Cortex of kidney (tissue), 1 donor: ENCODE results near the gene SUGCT.

Source experiments
- DNase-seq: peaks from one replicate; lab custom pipeline; 2025; lab: John Stamatoyannopoulos, UW

The SUGCT gene

DNA sequence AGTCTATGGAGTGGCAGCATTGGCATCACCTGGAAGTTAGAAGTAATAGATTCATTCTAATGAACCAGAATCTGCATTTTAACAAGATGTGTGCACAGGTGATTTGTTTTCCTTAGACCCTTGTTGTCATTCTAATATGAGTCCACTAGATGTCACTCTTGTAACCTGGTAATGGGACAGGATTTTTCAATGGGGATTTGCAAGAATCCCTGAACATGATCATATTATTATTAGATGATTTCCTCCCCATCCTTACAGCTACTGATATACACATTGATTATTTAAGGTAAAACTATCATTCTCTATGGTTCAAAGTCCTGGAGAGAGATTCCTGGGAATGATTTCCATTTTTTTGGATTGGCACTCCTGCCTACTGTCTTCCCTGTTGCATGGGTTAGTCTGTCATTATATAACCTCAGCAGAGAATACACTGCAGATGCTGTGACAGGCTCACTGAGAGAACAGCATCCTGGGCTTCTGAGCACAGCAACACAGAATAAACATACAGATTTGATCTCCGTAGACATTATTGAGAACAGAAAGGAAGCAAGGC is 194.9 kb downstream of the SUGCT start:
- no peak for DNase-seq

DNA sequence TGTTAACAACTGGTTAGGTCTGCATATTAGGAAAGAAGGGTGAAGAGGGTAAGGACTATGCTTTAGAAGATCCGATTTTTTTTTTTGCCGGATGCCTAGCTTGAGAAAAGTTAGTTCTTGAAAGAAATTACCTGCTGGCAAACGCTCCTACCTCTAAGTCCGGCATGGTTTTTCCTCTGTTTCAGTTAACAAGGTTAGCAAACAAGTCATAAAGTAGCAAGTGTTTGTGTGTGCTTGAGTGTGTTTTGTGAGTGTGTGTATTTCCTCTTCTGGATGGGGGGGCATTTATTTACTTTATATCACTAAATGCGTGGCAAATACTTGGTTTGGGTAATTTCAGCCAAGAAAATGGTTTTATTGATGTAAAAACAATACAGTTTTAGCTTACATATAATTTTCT is 195.6 kb downstream of the SUGCT start:
- DNase-seq = no peak

DNA sequence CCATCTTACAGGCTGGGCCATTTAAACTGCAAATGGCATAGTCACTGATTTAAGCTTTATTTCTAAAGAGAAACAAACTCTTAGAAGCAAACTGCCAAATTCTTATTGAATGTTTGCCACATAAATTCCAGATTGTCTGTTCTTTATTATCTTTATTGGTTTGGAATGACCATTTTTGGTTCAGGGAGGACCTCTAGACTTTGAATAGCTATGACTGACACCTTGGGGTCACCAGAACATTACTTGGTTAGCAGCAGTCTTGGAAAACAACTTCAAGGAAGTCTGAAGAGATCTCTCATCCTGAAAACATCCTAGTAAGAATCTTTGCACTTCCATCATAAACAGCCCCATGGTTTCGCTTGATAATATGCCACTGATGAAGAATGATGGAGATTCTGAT is 197.1 kb downstream of the SUGCT start:
- DNase-seq = no peak

DNA sequence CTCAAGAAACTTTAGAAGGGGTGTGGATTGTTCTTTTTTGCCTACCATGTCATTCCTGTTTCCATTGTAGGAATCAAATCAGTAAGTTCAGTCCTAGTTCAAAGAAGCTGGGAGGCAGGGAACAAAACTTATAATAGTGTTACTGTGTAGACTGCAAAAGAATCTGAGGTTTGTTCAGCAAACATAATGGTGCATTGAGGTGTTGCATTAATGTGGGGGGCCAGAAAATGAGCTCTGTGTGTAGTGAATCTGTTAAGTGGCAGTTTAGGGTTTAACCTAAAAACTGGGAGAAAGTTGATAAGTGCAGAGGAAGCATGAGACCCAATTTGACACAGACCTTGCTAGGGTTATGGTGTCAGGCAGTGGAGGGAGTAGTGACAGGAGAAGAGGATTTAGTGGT is 197.7 kb downstream of the SUGCT start:
- DNase-seq = no peak

DNA sequence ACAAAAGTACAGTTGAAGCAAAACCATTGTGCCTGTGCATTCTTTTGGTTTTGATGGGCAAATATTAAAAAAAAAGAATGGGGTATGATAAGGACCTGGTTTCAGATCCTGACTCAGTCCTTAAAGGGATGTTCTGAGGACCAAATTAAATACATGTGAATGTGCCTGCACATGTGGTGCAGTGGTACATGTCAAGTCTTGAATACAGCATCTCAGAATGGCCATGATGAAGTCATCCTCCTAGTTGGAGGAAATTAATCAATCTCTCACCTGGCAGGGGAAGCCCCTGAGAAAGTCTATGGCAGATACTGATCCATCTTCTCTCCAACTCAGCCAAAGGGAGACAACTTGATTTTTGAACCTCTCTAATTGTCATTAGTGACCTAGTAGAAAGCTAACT is 207.0 kb downstream of the SUGCT start:
- DNase-seq = no peak

DNA sequence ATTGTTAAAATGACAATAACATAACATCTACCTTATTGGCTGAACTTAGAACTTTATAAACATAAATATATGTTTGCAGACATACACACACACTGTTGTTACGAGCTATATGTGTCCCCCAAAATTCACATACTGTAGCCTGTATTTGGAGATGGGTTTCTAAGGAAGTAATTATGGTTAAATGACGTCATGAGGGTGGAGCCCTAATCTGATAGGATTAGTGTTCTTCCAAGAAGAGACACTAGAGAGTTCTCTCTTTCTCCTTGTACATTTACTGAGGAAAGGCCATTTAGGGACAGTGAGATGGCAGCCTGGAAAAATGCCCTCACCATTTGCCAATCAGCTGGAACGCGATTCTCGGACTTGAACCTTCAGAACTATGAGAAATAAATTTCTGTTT is 211.7 kb downstream of the SUGCT start:
- no peak for DNase-seq

DNA sequence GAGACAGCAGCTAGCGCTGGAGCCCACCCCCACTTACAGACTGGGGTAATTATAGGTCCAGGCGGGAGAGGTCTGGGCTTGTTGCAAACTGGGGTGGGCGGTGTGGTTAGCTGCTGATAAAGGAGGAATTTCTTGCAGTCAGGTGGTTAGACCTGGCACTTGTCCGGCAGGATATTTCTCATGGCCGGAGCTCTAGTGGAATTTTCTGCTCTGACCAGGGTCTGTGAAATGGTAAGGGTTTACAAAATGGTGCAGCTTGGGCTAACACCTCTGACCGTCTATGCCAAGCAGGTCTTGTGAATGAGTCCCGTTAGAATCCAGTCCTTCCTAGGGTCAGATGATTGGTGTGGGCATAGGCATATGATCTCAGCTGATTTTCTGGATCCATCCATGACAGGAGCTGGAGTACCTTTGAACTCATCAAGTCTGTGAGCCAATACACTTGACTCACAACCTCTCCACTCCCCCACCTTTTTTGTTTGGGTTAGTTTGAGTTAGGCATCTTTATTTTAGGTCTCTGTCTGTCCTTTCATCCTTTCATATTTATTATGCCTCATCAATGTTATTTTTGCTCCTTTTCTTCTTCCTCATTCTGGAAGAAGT is 213.4 kb downstream of the SUGCT start:
- no peak for DNase-seq

DNA sequence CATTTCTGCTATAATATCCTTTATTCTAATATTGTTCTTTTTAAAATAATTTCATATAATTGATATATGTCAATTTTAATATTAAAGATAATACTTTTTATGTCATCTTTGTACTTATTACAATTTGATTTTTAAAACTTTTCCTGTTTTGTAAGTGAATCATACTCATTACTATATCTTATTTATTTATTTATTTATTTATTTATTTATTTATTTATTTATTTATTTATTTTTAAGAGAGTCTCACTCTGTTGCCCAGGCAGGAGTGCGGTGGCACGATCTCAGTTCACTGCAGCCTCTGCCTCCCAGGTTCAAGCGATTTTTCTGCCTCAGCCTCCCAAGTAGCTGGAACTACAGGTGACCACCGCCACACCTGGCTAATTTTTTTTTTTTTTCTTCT is 215.3 kb downstream of the SUGCT start:
- no peak for DNase-seq

DNA sequence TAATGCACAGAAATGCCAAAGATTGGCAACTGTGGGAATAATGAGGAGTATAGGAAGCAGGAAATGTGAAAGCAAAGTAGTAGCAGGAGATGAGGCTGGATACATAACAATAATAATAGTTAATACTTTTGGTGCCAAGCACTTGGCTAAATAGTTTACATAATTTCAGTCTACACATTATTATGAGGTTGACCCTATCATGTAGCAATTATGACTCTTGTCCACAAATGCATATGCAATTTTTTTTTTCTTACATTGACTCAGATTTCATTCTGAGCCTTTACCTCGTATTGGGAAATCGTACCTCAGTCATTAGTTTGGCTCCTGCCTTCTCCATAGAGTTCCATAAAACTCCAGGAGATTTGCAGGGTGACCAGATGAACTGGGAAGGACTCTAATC is 219.9 kb downstream of the SUGCT start:
- DNase-seq = no peak

DNA sequence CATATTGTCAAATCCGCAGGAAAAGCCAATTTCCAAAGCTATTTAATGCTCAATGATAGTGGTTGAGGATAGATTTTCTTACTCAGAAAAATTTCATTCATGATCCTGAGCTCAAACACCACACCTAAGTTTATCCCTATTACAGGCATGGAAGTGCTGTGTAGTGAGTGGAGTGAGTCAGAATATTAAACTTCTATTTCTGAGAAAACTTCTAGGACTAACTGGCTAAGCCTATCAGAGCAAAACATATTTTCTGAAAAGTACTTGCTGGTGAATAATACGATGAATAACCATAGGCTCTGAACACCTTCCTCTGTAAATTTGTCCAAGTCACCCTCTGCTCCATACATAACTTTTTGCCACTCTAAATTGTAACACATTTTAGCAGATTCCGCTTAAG is 221.5 kb downstream of the SUGCT start:
- DNase-seq = no peak

DNA sequence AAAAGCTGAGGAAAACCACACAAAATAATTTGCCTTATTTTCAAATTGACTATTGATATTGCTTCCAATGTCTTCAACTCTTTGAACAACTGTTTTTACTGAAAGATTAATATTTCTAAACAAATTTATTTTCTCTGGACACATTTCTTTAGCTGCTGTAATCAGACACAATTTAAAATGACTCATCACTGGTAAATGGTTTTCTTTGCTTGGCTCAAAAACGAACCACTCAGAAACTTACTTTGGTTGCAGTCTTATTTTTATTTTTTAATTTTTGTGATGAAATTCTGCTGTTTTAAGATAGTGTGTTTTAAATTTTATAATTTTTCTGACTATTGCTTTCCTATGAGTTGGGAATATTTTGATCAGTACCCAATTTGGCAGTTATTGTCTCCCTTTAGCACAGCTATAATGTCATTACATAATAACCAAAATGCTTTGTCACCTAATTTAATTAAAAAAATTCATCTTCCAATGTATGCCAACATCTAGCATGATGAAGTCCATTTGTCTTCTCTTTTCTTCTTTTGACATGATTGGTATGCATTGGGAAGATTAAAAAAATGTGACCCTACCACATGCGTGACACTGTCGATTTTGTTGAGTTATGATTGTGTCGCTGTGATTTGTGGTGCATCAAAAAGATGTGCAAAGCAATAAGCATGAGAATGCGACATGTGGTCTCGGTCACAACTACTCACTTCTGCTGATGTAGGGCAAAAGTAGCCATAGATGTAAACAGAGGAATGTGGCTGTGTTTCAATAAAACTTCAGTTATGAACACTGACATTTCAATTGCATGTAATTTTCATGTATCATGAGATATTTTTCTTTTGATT is 222.3 kb downstream of the SUGCT start:
- no peak for DNase-seq

DNA sequence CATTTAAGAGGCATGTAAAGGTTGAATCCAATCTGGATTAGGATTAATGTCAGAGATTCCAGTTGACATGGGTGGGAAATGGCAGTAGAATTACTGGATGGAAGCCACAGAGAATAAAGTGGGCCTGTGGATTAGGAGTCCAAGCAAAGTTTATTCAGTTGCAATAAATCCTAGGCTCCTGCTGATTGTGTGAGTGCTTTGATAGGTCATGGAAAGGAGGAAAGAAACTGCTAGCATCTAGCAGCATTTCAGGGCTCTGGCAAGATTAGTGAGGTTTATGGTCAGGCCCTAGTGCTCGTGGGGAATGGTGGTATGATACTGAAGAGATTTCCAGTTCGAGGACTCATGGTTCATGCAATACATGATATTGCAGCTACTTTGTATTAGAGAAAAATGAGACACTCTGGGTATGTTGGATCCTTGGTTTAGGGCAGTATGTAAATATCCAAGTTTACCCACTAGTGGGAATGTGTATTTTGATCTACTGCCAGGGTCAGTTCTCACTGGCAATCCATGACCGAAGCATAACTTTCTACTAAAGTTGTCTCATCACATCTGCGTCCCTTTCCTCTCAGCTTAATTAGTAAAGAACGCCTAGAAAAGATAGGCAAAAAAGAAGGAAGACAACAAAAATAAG is 235.0 kb downstream of the SUGCT start:
- no peak for DNase-seq

DNA sequence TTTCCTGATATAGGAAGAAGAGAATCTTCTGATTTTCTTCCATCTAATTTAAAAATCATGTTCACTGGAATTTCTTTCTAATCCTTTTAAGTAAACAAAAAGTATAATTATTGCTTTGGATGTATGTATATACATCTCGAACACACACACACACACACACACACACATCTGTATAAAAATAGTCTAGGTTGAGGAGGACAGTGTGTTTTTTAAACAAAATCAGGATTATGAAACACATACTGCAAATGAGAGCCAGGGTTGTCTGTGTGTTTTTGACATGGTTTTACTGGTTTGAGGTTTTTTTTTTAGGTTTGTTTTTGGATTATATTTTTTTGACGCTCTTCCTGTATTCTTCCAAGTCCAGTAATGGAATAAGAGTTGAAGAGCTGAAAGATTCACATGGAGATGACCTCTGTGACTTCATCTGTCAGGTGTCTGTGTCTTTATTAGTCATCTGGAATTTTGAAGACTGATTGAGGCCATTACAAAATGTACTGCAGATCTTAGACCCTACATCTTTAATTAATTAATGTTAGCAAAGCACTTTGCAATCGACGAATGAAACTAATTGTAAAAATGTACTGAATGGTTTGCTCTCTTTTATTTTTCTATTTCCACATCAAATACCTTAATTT is 237.1 kb downstream of the SUGCT start:
- DNase-seq = no peak

DNA sequence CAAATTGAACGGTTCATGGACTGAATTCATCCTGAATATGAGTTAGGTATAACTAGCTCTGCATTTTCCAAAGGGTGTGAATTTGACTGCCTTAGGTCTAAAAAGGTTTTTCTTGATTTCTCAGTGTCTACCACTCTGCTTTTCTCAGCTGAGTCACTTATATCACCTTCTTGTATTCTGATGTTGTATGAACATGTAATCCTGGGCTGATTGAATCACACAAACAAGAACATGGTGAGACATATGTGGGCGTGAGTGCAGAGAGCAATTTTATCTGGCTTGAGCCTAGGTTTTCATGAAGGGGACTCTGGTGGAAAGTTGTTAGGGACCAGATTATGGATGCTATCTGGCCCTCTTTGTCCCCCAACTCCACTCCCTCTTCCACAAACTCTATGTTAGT is 239.8 kb downstream of the SUGCT start:
- no peak for DNase-seq

DNA sequence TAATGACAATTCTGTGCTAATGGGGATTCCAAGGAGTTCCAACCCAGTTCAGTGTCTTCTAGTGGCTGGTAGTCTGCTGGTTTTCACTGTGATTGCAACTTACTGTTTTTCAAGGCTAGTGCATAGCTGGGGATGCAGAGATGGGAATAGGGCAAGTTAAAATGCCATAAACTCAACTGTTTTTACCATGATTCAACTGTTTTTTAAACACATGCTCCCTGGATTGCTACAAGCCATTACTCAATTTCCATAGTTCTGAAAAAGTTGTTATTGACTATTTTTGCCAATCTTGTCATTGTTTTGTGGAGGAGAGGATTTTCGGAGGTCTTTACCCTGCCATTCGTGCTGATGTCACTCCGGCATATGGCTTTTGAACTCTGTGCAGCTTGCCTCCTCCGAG is 245.3 kb downstream of the SUGCT start:
- DNase-seq = no peak

DNA sequence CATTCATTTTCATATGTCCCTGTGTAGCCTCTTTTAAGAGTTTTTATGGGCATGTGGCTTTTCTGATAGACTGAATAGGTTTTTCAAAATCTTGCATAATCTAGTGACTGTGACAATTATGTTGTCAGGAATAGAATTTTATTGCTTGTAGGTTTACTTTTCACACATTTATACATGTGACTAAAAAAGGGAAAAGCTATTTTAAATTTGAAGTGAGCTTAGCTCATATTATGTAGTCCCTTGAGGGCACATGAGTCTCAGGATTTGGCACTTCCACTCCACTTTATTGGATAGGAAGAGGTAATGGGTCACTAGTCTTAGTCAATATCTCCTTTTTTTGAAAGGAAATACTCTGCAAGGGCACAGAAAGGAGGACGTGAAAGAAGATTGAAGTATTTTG is 247.3 kb downstream of the SUGCT start:
- no peak for DNase-seq

DNA sequence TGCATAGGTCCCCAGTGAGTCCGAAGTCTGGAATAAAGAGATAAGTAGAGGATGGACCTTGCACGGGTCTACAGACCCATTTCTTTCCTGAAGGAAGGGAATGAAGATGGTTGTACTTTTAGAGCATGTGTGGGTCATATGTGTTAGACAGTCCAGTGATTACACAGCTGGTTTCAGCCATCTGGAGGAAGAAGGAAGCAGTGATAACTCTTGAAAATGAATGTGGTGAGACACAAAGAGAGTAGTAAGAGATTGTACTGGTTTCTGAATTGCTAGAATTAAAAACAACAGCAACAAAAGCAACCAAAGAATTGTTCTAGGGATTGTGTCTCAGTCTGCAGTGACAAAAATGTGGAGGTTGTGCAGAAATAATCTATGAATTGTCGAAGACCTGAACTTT is 258.9 kb downstream of the SUGCT start:
- no peak for DNase-seq

DNA sequence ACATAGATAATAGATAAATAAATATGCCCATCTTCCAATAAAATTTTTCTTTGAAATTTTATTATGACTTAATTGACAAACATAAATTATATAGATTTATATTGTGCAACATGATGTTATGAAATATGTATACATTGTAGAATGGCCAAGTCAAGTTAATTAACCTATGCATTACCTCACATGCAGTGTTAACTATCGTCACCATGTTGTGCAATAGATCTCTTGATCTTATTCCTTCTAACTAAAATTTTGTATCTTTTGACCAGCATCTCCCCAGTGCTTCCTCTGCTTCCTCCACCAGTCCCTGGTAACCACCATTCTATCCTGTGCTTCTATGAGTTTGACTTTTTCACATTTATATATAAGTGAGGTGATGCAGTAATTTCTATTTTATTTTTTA is 259.6 kb downstream of the SUGCT start:
- no peak for DNase-seq

DNA sequence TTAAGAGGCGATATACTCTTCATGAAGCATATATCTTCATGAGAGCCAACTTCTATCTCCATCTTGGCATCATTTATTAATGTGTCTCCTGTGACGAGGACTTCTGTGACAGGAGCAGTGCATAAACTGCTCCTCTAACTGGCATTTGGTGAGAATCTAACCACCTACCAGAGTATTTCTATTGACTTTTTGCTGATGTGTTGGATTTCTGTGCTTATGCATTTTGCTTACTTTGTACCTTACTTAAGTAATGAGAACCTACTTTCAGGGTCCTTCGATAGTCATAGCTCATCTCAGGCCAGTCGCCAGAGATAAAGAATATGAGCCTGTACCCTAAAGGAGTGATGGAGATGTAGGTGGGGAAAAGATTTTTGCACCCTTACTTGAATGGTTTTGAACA is 265.7 kb downstream of the SUGCT start:
- DNase-seq = no peak

DNA sequence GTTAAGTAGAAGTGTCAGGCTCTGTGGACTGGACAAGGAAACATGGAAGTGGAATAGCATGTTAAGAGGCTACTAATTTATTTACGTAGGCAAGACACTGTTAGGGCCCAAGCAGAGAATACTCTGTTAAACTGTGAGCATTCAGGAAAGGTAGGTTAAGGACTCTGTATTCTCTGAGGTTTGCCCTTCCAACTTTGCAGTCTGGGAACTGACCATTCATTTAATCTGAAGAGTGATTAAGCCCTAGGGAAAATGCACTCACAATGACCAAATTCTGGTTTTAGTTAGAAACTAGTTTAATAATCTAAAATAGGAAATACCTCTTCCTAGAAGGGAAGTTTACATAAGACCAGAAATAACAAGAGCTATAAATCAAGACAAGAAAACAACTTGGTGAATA is 266.6 kb downstream of the SUGCT start:
- no peak for DNase-seq

DNA sequence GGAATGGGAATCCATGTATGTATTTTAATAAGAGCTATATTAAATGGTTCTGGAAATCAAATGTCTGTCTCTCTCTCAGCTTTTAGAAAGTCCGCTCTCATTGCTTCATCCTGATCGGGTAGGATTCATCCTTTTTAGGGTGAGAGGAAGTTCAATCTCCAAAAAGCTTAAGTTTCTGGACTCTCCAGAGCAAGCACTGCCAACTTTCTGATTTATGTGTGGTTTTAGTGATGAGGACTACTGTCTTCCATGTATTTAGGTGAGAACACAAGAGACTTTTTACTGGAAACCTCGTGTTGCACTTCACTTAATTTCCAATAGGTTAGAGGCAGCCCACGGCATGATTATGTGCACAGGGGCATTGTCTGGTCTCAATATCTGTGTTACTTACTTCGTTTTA is 267.9 kb downstream of the SUGCT start:
- DNase-seq = no peak

DNA sequence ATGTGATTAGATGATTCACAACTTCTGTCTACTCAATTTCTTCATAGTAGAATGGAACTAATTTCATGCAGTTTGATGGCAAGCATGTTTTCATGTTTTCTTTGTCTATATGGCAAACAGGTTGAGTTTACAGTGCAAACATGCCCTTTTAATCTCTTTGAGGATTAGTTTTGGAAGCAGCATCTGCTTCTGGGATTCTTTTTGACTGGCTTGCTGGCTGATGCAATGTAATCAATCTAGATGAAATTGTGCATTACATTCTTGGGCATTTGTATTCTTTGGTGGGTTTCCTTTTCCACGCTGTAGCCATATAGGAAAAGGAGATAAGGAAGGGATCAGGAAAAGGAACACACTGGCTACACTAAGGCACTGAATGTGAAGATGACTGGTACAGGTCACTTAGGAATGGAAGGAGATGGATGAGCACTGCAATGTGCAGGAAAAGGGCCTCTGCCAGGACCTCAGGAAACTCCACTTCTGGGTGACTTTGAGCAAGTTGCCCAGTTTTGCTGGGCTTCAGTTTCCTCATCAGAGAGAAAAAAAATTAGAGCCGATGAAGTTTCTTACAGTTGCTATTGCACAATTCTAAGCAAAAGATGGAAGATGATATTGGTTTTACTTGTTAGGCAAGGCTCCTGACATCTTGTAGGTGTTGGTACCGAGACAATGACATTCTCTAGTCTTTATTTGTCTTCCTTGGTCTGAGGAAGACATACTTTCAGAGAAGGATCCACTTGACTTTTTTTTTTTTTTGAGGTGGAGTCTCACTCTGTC is 269.1 kb downstream of the SUGCT start:
- no peak for DNase-seq
